ENCODE data around the gene ABCA1.

DNA sequence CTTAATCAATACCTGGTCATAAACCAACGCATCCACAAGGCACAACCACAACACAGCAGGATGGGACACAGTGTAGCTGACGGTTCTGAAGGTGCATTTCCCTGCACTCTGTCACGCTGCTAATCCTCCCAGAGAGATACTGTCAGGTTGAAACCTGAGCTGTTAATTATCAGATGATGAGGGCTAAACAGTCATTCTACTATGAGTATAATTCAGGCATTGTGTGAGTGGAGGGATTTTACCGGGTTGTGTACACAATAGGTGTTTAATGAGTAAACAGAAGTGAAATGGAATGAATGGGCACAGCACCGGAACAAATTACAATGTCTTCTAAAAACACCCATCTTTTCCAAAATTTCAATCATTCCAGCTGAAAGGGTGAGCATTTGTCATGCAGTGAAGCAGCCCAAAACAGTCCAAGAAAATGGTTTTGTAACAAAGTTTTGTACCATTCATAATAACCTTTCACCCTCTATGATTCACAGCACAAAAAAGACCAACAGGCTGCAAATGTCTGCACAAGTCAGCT, 71.5 kb downstream of the ABCA1 start:
- TF ChIP-seq, protein P1, sequence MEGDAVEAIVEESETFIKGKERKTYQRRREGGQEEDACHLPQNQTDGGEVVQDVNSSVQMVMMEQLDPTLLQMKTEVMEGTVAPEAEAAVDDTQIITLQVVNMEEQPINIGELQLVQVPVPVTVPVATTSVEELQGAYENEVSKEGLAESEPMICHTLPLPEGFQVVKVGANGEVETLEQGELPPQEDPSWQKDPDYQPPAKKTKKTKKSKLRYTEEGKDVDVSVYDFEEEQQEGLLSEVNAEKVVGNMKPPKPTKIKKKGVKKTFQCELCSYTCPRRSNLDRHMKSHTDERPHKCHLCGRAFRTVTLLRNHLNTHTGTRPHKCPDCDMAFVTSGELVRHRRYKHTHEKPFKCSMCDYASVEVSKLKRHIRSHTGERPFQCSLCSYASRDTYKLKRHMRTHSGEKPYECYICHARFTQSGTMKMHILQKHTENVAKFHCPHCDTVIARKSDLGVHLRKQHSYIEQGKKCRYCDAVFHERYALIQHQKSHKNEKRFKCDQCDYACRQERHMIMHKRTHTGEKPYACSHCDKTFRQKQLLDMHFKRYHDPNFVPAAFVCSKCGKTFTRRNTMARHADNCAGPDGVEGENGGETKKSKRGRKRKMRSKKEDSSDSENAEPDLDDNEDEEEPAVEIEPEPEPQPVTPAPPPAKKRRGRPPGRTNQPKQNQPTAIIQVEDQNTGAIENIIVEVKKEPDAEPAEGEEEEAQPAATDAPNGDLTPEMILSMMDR (optimal IDR thresholded peaks at IDR 0.05 in 1 of 3, IDR thresholded peaks at IDR 0.05 in 1 of 3, conservative IDR thresholded peaks at IDR 0.05 in 1 of 3; ENCODE audit: extremely low read depth in 1 of 3, insufficient read depth in 2 of 3, low read length in 3 of 3), result no peak
- no peak for TF ChIP-seq EZH2 (IDR thresholded peaks at IDR 0.05; ENCODE audit: low read length)

Data from keratinocyte (primary cell).